SK-N-SH treated with all-trans-retinoic acid at 6 μM for 48 hours (cell line): ENCODE measurements around the gene PROM1.

ENCODE experiments used
- ATAC-seq: fragments of 200-7000 bp; cut with Tn5 transposase; 3 replicates; pipeline ENCODE4 v1.9.1; 2020; ENCODE audit warnings: mild to moderate bottlenecking, moderate library complexity
- ARNTL ChIP-seq: fragments of 450-650 bp; formaldehyde crosslinking; IDR thresholded peaks from 2 replicates; pipeline ENCODE4 v1.5.0; 2020; ENCODE audit warnings: low read depth, mild to moderate bottlenecking, moderate library complexity, borderline replicate concordance
- BACH2 ChIP-seq: fragments of 250-450 bp; sonication (Bioruptor Pico); IDR thresholded peaks from 2 replicates; pipeline ENCODE4 v1.9.0; 2021; ENCODE audit warnings: mild to moderate bottlenecking, borderline replicate concordance
- CREB5 ChIP-seq: fragments of 250-450 bp; sonication (Bioruptor Pico); IDR thresholded peaks from 2 replicates; pipeline ENCODE4 v1.5.1; 2020; ENCODE audit warnings: low read depth, mild to moderate bottlenecking, moderate library complexity
- CSRNP3 ChIP-seq: fragments of 250-450 bp; sonication (Bioruptor Pico); IDR thresholded peaks from 2 replicates; pipeline ENCODE4 v1.5.1; 2021; ENCODE audit warnings: mild to moderate bottlenecking, moderate library complexity
- ESRRG ChIP-seq: fragments of 250-450 bp; sonication (Bioruptor Pico); IDR thresholded peaks from 2 replicates; pipeline ENCODE4 v1.6.1; 2021; ENCODE audit warnings: mild to moderate bottlenecking
- GLIS3 ChIP-seq: fragments of 250-450 bp; sonication (Bioruptor Pico); IDR thresholded peaks from 2 replicates; pipeline ENCODE4 v1.5.0; 2020; ENCODE audit warnings: mild to moderate bottlenecking, moderate library complexity
- ISL1 ChIP-seq: fragments of 250-450 bp; sonication (Bioruptor Pico); IDR thresholded peaks from 2 replicates; pipeline ENCODE4 v2.1.2; 2022; ENCODE audit warnings: mild to moderate bottlenecking, moderate library complexity
- OSR1 ChIP-seq: fragments of 250-450 bp; sonication (Bioruptor Pico); IDR thresholded peaks from 2 replicates; pipeline ENCODE4 v1.8.0; 2022; ENCODE audit warnings: moderate library complexity, mild to moderate bottlenecking, inconsistent platforms
- PATZ1 ChIP-seq: fragments of 250-450 bp; sonication (Bioruptor Pico); IDR thresholded peaks from 2 replicates; pipeline ENCODE4 v1.8.0; 2020; ENCODE audit warnings: mild to moderate bottlenecking, moderate library complexity, borderline replicate concordance
- PPARA ChIP-seq: fragments of 250-450 bp; sonication (Bioruptor Pico); IDR thresholded peaks from 2 replicates; pipeline ENCODE4 v1.5.0; 2020; ENCODE audit warnings: mild to moderate bottlenecking, borderline replicate concordance
- RARB ChIP-seq: fragments of 250-450 bp; sonication (Bioruptor Pico); IDR thresholded peaks from 2 replicates; pipeline ENCODE4 v1.8.0; 2021; ENCODE audit warnings: mild to moderate bottlenecking, moderate library complexity
- SNAI2 ChIP-seq: fragments of 250-450 bp; sonication (Bioruptor Pico); IDR thresholded peaks from 2 replicates; pipeline ENCODE4 v1.5.0; 2020; ENCODE audit warnings: mild to moderate bottlenecking, moderate library complexity
- TCF4 ChIP-seq: fragments of 250-450 bp; sonication (Bioruptor Pico); IDR thresholded peaks from 2 replicates; pipeline ENCODE4 v1.8.0; 2021; ENCODE audit warnings: mild to moderate bottlenecking, moderate library complexity, borderline replicate concordance
- TOX ChIP-seq: fragments of 250-450 bp; sonication (Bioruptor Pico); IDR thresholded peaks from 2 replicates; pipeline ENCODE4 v1.8.0; 2021; ENCODE audit warnings: mild to moderate bottlenecking, moderate library complexity, borderline replicate concordance
- ZC3H10 ChIP-seq: fragments of 250-450 bp; sonication (Bioruptor Pico); IDR thresholded peaks from 2 replicates; pipeline ENCODE4 v1.5.1; 2021; ENCODE audit warnings: mild to moderate bottlenecking, moderate library complexity
- ZFP3 ChIP-seq: fragments of 250-450 bp; sonication (Bioruptor Pico); IDR thresholded peaks from 2 replicates; pipeline ENCODE4 v1.5.0; 2020; ENCODE audit warnings: mild to moderate bottlenecking, moderate library complexity
- ZFP30 ChIP-seq: fragments of 450-650 bp; formaldehyde crosslinking; IDR thresholded peaks from 2 replicates; pipeline ENCODE4 v1.5.0; 2022; ENCODE audit warnings: mild to moderate bottlenecking, moderate library complexity
- ZNF565 ChIP-seq: fragments of 450-650 bp; formaldehyde crosslinking; conservative IDR thresholded peaks from 2 replicates; pipeline ENCODE4 v1.5.0; 2020; ENCODE audit warnings: low read depth, mild to moderate bottlenecking, moderate library complexity
- ZNF70 ChIP-seq: fragments of 450-650 bp; formaldehyde crosslinking; IDR thresholded peaks from 2 replicates; pipeline ENCODE4 v1.5.0; 2020; ENCODE audit warnings: mild to moderate bottlenecking, moderate library complexity
- ZNF8 ChIP-seq: fragments of 450-650 bp; formaldehyde crosslinking; IDR thresholded peaks from 2 replicates; pipeline ENCODE4 v1.5.0; 2020; ENCODE audit warnings: mild to moderate bottlenecking, moderate library complexity
- TF ChIP-seq, protein P1 (sequence below): fragments of 250-450 bp; sonication (Bioruptor Pico); IDR thresholded peaks from 2 replicates; pipeline ENCODE4 v1.5.0; 2020; ENCODE audit warnings: mild to moderate bottlenecking, moderate library complexity
- TF ChIP-seq, protein P2 (sequence below): fragments of 250-450 bp; sonication (Bioruptor Pico); IDR thresholded peaks from 2 replicates; pipeline ENCODE4 v1.8.0; 2021; ENCODE audit warnings: low read depth, mild to moderate bottlenecking, moderate library complexity, borderline replicate concordance

PROM1 gene

DNA sequence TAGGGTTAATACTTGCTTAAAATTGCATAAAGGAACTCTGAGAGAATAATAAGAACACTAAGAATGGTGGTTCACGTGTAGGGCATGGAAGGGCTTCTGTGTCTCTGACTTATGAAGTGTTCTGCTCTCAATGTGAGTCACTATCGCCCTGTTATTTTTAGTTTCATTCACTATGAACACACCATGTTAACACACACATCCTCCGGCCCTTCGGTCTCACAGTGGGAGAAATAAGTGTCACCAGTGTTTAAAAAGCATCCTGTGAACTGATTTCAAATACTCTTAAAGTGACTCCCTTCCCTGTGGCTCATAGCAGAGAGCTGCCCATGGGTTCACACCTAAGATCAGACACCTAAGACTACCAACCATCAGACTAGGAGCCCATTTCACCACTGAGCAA, 87.0 kb downstream of the PROM1 start:
- ATAC-seq: no peak
- TF ChIP-seq CSRNP3 (CRISPR knock-in tag) (no peak), ZC3H10 (CRISPR knock-in tag) (no peak), SNAI2 (CRISPR knock-in tag) (no peak)

GRCh38 chr4:15995826-15996225, 88.0 kb downstream of the PROM1 start:
- no peak for TF ChIP-seq ESRRG
- TF ChIP-seq ZFP30 (CRISPR knock-in tag): no peak
- no peak for TF ChIP-seq RARB (CRISPR knock-in tag)
- TF ChIP-seq PATZ1: no peak
- no peak for TF ChIP-seq ZNF8 (CRISPR knock-in tag)
- TF ChIP-seq, protein P1, sequence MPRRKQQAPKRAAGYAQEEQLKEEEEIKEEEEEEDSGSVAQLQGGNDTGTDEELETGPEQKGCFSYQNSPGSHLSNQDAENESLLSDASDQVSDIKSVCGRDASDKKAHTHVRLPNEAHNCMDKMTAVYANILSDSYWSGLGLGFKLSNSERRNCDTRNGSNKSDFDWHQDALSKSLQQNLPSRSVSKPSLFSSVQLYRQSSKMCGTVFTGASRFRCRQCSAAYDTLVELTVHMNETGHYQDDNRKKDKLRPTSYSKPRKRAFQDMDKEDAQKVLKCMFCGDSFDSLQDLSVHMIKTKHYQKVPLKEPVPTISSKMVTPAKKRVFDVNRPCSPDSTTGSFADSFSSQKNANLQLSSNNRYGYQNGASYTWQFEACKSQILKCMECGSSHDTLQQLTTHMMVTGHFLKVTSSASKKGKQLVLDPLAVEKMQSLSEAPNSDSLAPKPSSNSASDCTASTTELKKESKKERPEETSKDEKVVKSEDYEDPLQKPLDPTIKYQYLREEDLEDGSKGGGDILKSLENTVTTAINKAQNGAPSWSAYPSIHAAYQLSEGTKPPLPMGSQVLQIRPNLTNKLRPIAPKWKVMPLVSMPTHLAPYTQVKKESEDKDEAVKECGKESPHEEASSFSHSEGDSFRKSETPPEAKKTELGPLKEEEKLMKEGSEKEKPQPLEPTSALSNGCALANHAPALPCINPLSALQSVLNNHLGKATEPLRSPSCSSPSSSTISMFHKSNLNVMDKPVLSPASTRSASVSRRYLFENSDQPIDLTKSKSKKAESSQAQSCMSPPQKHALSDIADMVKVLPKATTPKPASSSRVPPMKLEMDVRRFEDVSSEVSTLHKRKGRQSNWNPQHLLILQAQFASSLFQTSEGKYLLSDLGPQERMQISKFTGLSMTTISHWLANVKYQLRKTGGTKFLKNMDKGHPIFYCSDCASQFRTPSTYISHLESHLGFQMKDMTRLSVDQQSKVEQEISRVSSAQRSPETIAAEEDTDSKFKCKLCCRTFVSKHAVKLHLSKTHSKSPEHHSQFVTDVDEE (CRISPR knock-in tag): no peak
- no peak for TF ChIP-seq ISL1
- no peak for TF ChIP-seq TCF4
- no peak for TF ChIP-seq GLIS3
- TF ChIP-seq CREB5 (CRISPR knock-in tag): no peak
- TF ChIP-seq PPARA (CRISPR knock-in tag): no peak
- TF ChIP-seq ZFP3: no peak
- TF ChIP-seq BACH2 (CRISPR knock-in tag): no peak
- no peak for TF ChIP-seq ZNF70
- no peak for TF ChIP-seq TOX (CRISPR knock-in tag)
- TF ChIP-seq, protein P2, sequence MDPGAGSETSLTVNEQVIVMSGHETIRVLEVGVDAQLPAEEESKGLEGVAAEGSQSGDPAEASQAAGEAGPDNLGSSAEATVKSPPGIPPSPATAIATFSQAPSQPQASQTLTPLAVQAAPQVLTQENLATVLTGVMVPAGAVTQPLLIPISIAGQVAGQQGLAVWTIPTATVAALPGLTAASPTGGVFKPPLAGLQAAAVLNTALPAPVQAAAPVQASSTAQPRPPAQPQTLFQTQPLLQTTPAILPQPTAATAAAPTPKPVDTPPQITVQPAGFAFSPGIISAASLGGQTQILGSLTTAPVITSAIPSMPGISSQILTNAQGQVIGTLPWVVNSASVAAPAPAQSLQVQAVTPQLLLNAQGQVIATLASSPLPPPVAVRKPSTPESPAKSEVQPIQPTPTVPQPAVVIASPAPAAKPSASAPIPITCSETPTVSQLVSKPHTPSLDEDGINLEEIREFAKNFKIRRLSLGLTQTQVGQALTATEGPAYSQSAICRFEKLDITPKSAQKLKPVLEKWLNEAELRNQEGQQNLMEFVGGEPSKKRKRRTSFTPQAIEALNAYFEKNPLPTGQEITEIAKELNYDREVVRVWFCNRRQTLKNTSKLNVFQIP (CRISPR knock-in tag): no peak
- no peak for TF ChIP-seq ZC3H10 (CRISPR knock-in tag)
- ATAC-seq: no peak

- TF ChIP-seq GLIS3: no peak
- no peak for TF ChIP-seq ZNF70
- no peak for TF ChIP-seq ESRRG
- TF ChIP-seq ARNTL (CRISPR knock-in tag): no peak
- no peak for TF ChIP-seq ISL1
- TF ChIP-seq ZNF565 (CRISPR knock-in tag): no peak
- no peak for TF ChIP-seq OSR1 (CRISPR knock-in tag)
- no peak for TF ChIP-seq ZFP30 (CRISPR knock-in tag)
- ATAC-seq: no peak
These were observed 91.7 kb downstream of the PROM1 start for GRCh38 chr4:15992167-15992485.
